IMR-90 (cell line): ENCODE measurements around the gene ZSWIM5. TPM values are rescaled to one million over a fixed set of nuclear protein-coding genes. Genes with fewer than 3 reads are reported as not detected.

Experiments
- ATAC-seq: fragments of 200-7000 bp; cut with Tn5 transposase; 2 replicates; pipeline ENCODE4 v1.9.1; 2020; ENCODE audit warnings: low read depth, mild to moderate bottlenecking, moderate library complexity
- BruUV-seq: library from RNA; stranded (reverse); fragments of 400-500 nt; replicated peaks from 2 replicates; lab custom pipeline; 2021; lab: Mats Ljungman, UMichigan
- CTCF ChIA-PET: fragments of 300-600 bp; formaldehyde crosslinking; extraction: SDS; loops from one replicate; lab custom pipeline; 2021; ENCODE audit warnings: antibody characterized with exemption; lab: Yijun Ruan, JAX
- POLR2A ChIA-PET: fragments of 300-600 bp; sonication (Branson Sonifier 250); formaldehyde crosslinking; loops from one replicate; lab custom pipeline; 2022; ENCODE audit warnings: antibody characterized with exemption; ENCODE audit not compliant: unreplicated experiment; lab: Charles Lee
- DNase-seq: peaks from one replicate; pipeline ENCODE4 v3.0.0; 2013
- H2AFZ ChIP-seq: replicated peaks from 2 replicates; pipeline ENCODE3; 2013; ENCODE audit warnings: low read length, mild to moderate bottlenecking; ENCODE audit not compliant: poor library complexity
- H2AK5ac ChIP-seq: 2 replicates; pipeline ENCODE4 v1.6.1; 2013; ENCODE audit warnings: low read depth, low read length, inconsistent platforms
- H2AK9ac ChIP-seq: replicated peaks from 2 replicates; pipeline ENCODE3; 2013; ENCODE audit warnings: mild to moderate bottlenecking, low read depth, low read length, moderate library complexity; ENCODE audit not compliant: poor library complexity
- H2BK120ac ChIP-seq: 2 replicates; pipeline ENCODE4 v1.6.1; 2013; ENCODE audit warnings: low read depth, low read length, inconsistent platforms
- H2BK15ac ChIP-seq: 3 replicates; pipeline ENCODE4 v1.6.1; 2013; ENCODE audit warnings: low read depth, low read length, inconsistent platforms
- H2BK20ac ChIP-seq: 2 replicates; pipeline ENCODE4 v1.6.1; 2013; ENCODE audit warnings: low read depth, mild to moderate bottlenecking, inconsistent platforms, low read length, moderate library complexity
- H2BK5ac ChIP-seq: 2 replicates; pipeline ENCODE4 v1.6.1; 2013; ENCODE audit warnings: mild to moderate bottlenecking, low read depth, low read length, inconsistent platforms; ENCODE audit not compliant: poor library complexity, severe bottlenecking
- H3K14ac ChIP-seq: replicated peaks from 2 replicates; pipeline ENCODE4 v1.6.1; 2013; ENCODE audit warnings: low read depth, low read length, inconsistent platforms
- H3K18ac ChIP-seq: 2 replicates; pipeline ENCODE4 v1.6.1; 2013; ENCODE audit warnings: low read depth, low read length, control low read depth
- H3K23ac ChIP-seq: 2 replicates; pipeline ENCODE4 v1.6.1; 2013; ENCODE audit warnings: low read depth, low read length, inconsistent platforms
- H3K27ac ChIP-seq: 2 replicates; pipeline ENCODE4 v1.5.1; 2013; ENCODE audit warnings: mild to moderate bottlenecking, control low read depth, low read length; ENCODE audit not compliant: insufficient read depth
- H3K27me3 ChIP-seq: 2 replicates; pipeline ENCODE4 v1.6.1; 2013; ENCODE audit warnings: low read length; ENCODE audit not compliant: control insufficient read depth, insufficient read depth
- H3K36me3 ChIP-seq: 2 replicates; pipeline ENCODE4 v1.6.1; 2013; ENCODE audit warnings: low read length, mixed read lengths; ENCODE audit not compliant: control insufficient read depth, insufficient read depth
- H3K4ac ChIP-seq: 2 replicates; pipeline ENCODE4 v1.6.1; 2013; ENCODE audit warnings: low read depth, low read length, inconsistent platforms
- H3K4me1 ChIP-seq: 2 replicates; pipeline ENCODE4 v1.6.1; 2013; ENCODE audit warnings: low read length, mixed read lengths; ENCODE audit not compliant: control insufficient read depth, insufficient read depth
- H3K4me2 ChIP-seq: 2 replicates; pipeline ENCODE4 v1.6.1; 2013; ENCODE audit warnings: low read depth, mild to moderate bottlenecking, control low read depth, low read length, moderate library complexity
- H3K4me3 ChIP-seq: 2 replicates; pipeline ENCODE4 v1.5.1; 2013; ENCODE audit warnings: low read depth, mild to moderate bottlenecking, control low read depth, low read length, moderate library complexity; ENCODE audit not compliant: insufficient read depth
- H3K56ac ChIP-seq: 2 replicates; pipeline ENCODE4 v1.6.1; 2013; ENCODE audit warnings: low read length, inconsistent platforms; ENCODE audit not compliant: insufficient read depth; ENCODE audit errors: extremely low read depth
- H3K79me1 ChIP-seq, 2 experiments: 2 replicates each; pipeline ENCODE4 v1.6.1; 2013; ENCODE audit warnings: low read length in 2 of 2, inconsistent platforms in 1 of 2, low read depth in 1 of 2
- H3K9ac ChIP-seq: 2 replicates; pipeline ENCODE4 v1.6.1; 2013; ENCODE audit warnings: low read depth, low read length, control low read depth
- H3K9me1 ChIP-seq: 2 replicates; pipeline ENCODE4 v1.6.1; 2013; ENCODE audit warnings: low read length, inconsistent platforms; ENCODE audit not compliant: insufficient read depth
- H3K9me3 ChIP-seq: 2 replicates; pipeline ENCODE4 v1.6.1; 2013; ENCODE audit warnings: low read length; ENCODE audit not compliant: control insufficient read depth, insufficient read depth
- H4K20me1 ChIP-seq: 2 replicates; pipeline ENCODE4 v1.6.1; 2013; ENCODE audit warnings: low read length, inconsistent platforms; ENCODE audit not compliant: insufficient read depth
- H4K5ac ChIP-seq: 2 replicates; pipeline ENCODE4 v1.6.1; 2013; ENCODE audit warnings: mild to moderate bottlenecking, low read depth, low read length, control low read depth
- H4K8ac ChIP-seq, 2 experiments: 2 replicates each; pipeline ENCODE4 v1.6.1; 2013; ENCODE audit warnings: low read depth in 2 of 2, low read length in 2 of 2, control low read depth in 1 of 2, inconsistent platforms in 1 of 2
- H4K91ac ChIP-seq: 2 replicates; pipeline ENCODE4 v1.6.1; 2013; ENCODE audit warnings: low read depth, low read length, inconsistent platforms; ENCODE audit not compliant: insufficient read depth
- BHLHE40 ChIP-seq: fragments of 150-350 bp; IDR thresholded peaks from 2 replicates; pipeline ENCODE4 v1.6.1; 2016; ENCODE audit warnings: mild to moderate bottlenecking, low read depth, low read length
- CEBPB ChIP-seq: IDR thresholded peaks from 2 replicates; pipeline ENCODE4 v1.6.1; 2012; ENCODE audit warnings: low read depth, low read length, improper control_type of control experiment
- CTCF ChIP-seq: conservative IDR thresholded peaks from 2 replicates; pipeline ENCODE4 v1.5.1; 2012; ENCODE audit warnings: mild to moderate bottlenecking, low read depth, low read length, improper control_type of control experiment
- ELK1 ChIP-seq: fragments of 150-350 bp; IDR thresholded peaks from 2 replicates; pipeline ENCODE4 v1.6.1; 2016; ENCODE audit warnings: low read depth, mild to moderate bottlenecking, low read length, moderate library complexity, borderline replicate concordance
- FOS ChIP-seq: fragments of 150-350 bp; IDR thresholded peaks from 2 replicates; pipeline ENCODE4 v1.6.1; 2016; ENCODE audit warnings: low read depth, low read length
- MAFK ChIP-seq: IDR thresholded peaks from 2 replicates; pipeline ENCODE4 v1.6.1; 2012; ENCODE audit warnings: low read depth, low read length, improper control_type of control experiment
- MAZ ChIP-seq: IDR thresholded peaks from 2 replicates; pipeline ENCODE4 v1.6.1; 2012; ENCODE audit warnings: low read depth, mild to moderate bottlenecking, low read length, improper control_type of control experiment, moderate library complexity, borderline replicate concordance
- MXI1 ChIP-seq: IDR thresholded peaks from 2 replicates; pipeline ENCODE4 v1.6.1; 2012; ENCODE audit warnings: low read depth, mild to moderate bottlenecking, low read length, moderate library complexity, borderline replicate concordance
- NFE2L2 ChIP-seq: fragments of 150-350 bp; IDR thresholded peaks from 2 replicates; pipeline ENCODE4 v1.6.1; 2016; ENCODE audit warnings: low read depth, mild to moderate bottlenecking, low read length
- RAD21 ChIP-seq: IDR thresholded peaks from 2 replicates; pipeline ENCODE4 v1.6.1; 2012; ENCODE audit warnings: low read length, improper control_type of control experiment
- RFX5 ChIP-seq: IDR thresholded peaks from 2 replicates; pipeline ENCODE4 v1.8.0; 2012; ENCODE audit warnings: low read depth, mild to moderate bottlenecking, low read length, moderate library complexity
- SMC3 ChIP-seq: fragments of 150-350 bp; IDR thresholded peaks from 2 replicates; pipeline ENCODE4 v1.6.1; 2016; ENCODE audit warnings: low read depth, mild to moderate bottlenecking, antibody characterized with exemption, low read length, moderate library complexity
- USF2 ChIP-seq: fragments of 150-350 bp; IDR thresholded peaks from 2 replicates; pipeline ENCODE4 v1.6.1; 2017; ENCODE audit warnings: mild to moderate bottlenecking, antibody characterized with exemption, low read length, low read depth
- WGBS, 2 experiments: methylation state at CpG; one replicate each; pipeline versions ENCODE4 v1.1.5 to v1.1.7; 2013; ENCODE audit warnings: missing lambda C conversion rate in 2 of 2; ENCODE audit not compliant: insufficient read length in 1 of 2; ENCODE audit errors: extremely low coverage in 2 of 2; 5-methylcytosine and 5-hydroxymethylcytosine counted together
- dilution Hi-C: fragments of 300-500 bp; cut with HindIII; formaldehyde crosslinking; loops from one replicate; pipeline ENCODE4 v1.14.3; 2018; ENCODE audit warnings: low sequenced_read_pairs; ENCODE audit not compliant: unreplicated experiment
- in situ Hi-C: fragments of 300-500 bp; cut with MboI; formaldehyde crosslinking; loops from 3 replicates; pipeline ENCODE4 v1.14.3; 2019; ENCODE audit warnings: low sequenced_read_pairs, inconsistent platforms, mixed read lengths
- intact Hi-C: fragments of 100-400 bp; cut with micrococcal nuclease; formaldehyde crosslinking; loops from 2 replicates; pipeline ENCODE4 v1.10.0; 2022
- polyA plus RNA-seq, 3 experiments: library from polyadenylated mRNA; depleted of rRNA; stranded (reverse); fragments of >200 nt; gene quantifications; 2 replicates each; pipeline ENCODE4 v1.2.3, GENCODE V29; 2012; ENCODE audit warnings: low replicate concordance in 1 of 3
- total RNA-seq: library from RNA; depleted of rRNA; stranded (reverse); fragments of >200 nt; gene quantifications from 2 replicates; pipeline ENCODE4 v1.2.3, GENCODE V29; 2012

The ZSWIM5 gene
- total and polyA plus RNA-seq, 2 of the 4 experiments (the other 2 are of a cell fraction): under 0.01 to 0.03 TPM

- POLR2A ChIA-PET: no interaction called here
- Histone ChIP-seq H2BK120ac (no peak overlapping the region), H3K4me3 (no peak overlapping the region), H2BK20ac (no peak overlapping the region), H3K9ac (no peak overlapping the region), H3K18ac (no peak overlapping the region), H3K27me3 (no peaks in the 10 kb centered on the region), H3K4me2 (no peak overlapping the region), H4K8ac (no peak overlapping the region), H3K4ac (no peak overlapping the region), H2BK5ac (no peak overlapping the region), H3K27ac (no peak overlapping the region), H3K4me1 (no peaks in the 10 kb centered on the region), H4K5ac (no peak overlapping the region), H2AK5ac (no peak overlapping the region), H4K20me1 (no peaks in the 10 kb centered on the region), H2BK15ac (no peak overlapping the region), H3K79me1 (peaks cover 7 to 10% of the 10 kb centered on the region in 2 experiments; a peak in 2 of 4 replicates), H2AFZ (no peak overlapping the region), H4K91ac (no peak overlapping the region), H3K9me3 (no peaks in the 10 kb centered on the region), H3K14ac (no peak overlapping the region), H3K56ac (no peak overlapping the region), H3K36me3 (peaks cover 19% of the 10 kb centered on the region), H3K23ac (no peak overlapping the region), H3K9me1 (no peaks in the 10 kb centered on the region; the same call in 1 of the 2 replicates), H2AK9ac (no peak overlapping the region)
- DNase-seq: no peak
- WGBS, 2 experiments: no CpG with 5 or more reads among the region's 1 CpG
- in situ Hi-C loops (no loop called here), dilution Hi-C loops (no loop called here), intact Hi-C loops (no loop called here)
- BruUV-seq: no TSS peak
- no peak for ATAC-seq
- TF ChIP-seq ELK1 (no peak), MAZ (no peak), MAFK (no peak), USF2 (no peak), MXI1 (no peak), SMC3 (no peak), CEBPB (no peak), RFX5 (no peak), CTCF (no peak), RAD21 (no peak), FOS (no peak), BHLHE40 (no peak), NFE2L2 (no peak)
- CTCF ChIA-PET: no interaction called here
Measured at GRCh38 chr1:44973645-44974044, 232.8 kb downstream of the ZSWIM5 start.
